Activated T-cell treated with anti-CD3 and anti-CD28 coated beads, Interleukin-2, amount 50 U/mL, for 4 hours (primary cell): ENCODE results near the gene NLRC4. TPM values are rescaled to one million over a fixed set of nuclear protein-coding genes. Genes with fewer than 3 reads are reported as not detected.

Source experiments
- ATAC-seq, 2 donors: fragments of 200-7000 bp; cut with Tn5 transposase; one replicate each; pipeline ENCODE4 v1.10.0; 2021
- DNase-seq: peaks from one replicate; pipeline ENCODE4 v3.0.0-alpha.2; 2020
- H3K27me3 Mint-ChIP-seq: one replicate; pipeline ENCODE4 v1.8.0; 2021; ENCODE audit warnings: low read depth, mixed read lengths
- H3K36me3 Mint-ChIP-seq: one replicate; pipeline ENCODE4 v1.8.0; 2022; ENCODE audit warnings: mixed read lengths; ENCODE audit not compliant: insufficient read depth
- H3K4me1 Mint-ChIP-seq: one replicate; pipeline ENCODE4 v1.8.0; 2021; ENCODE audit warnings: low read depth, mixed read lengths
- H3K4me3 Mint-ChIP-seq: one replicate; pipeline ENCODE4 v1.8.0; 2021; ENCODE audit warnings: mild to moderate bottlenecking, moderate library complexity, mixed read lengths
- H3K9me3 Mint-ChIP-seq: one replicate; pipeline ENCODE4 v1.8.0; 2021; ENCODE audit warnings: mixed read lengths
- total RNA-seq, 3 donors: library from RNA; stranded (reverse); gene quantifications; one replicate each; pipeline ENCODE4 v1.2.1, GENCODE V29; 2021

The NLRC4 gene
- total RNA-seq, 3 donors from 2014 or later = not detected

DNA sequence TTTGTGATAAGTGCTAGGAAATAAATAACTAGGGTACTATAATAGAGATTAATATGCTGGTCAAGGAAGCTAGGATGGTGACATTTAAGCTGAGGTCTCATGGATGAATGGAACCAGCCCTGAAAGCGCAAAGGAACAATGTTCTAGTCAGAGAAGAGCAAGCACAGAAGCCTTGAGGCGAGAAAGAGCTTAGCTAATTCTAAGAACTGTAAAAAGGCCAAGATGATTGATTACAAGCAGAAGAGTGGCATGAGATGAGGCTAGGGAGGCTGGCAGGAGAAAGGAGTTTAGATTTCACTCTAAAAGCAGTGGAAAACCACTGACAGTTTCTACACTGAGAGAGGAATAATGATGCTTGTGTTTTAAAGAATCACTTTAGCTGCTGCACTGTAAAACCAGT is 9.6 kb upstream of the NLRC4 start:
- DNase-seq = no peak
- Mint-ChIP-seq H3K27me3 (peaks cover 3% of the 10 kb centered on the region), H3K36me3 (no peaks in the 10 kb centered on the region), H3K9me3 (no peaks in the 10 kb centered on the region), H3K4me3 (no peak overlapping the region), H3K4me1 (peaks cover 13% of the 10 kb centered on the region)
- no peak for ATAC-seq

DNA sequence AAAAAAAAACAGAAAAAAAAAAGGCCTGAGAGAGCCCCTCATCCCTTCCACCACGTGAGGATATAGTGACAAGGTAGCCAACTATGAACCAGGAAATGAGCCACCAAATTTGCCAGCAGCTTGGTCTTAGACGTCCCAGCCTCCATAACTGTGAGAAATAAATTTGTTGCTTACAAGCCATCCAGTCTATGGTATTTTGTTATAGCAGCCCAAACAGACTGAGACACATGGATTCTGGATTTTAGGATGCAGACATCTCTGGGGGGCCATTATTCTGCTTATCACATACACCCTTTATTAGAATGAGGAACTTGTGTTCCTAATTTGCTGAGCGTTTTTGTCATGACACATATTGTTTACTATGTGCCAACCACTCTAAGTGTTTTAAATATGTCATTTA is 7.6 kb upstream of the NLRC4 start:
- no peak for ATAC-seq
- H3K27me3 Mint-ChIP-seq = peaks cover 3% of the 10 kb centered on the region
- H3K4me3 Mint-ChIP-seq = no peak overlapping the region
- H3K36me3 Mint-ChIP-seq = no peaks in the 10 kb centered on the region
- peaks cover 4% of the 10 kb centered on the region for H3K4me1 Mint-ChIP-seq
- no peak for DNase-seq
- no peaks in the 10 kb centered on the region for H3K9me3 Mint-ChIP-seq

DNA sequence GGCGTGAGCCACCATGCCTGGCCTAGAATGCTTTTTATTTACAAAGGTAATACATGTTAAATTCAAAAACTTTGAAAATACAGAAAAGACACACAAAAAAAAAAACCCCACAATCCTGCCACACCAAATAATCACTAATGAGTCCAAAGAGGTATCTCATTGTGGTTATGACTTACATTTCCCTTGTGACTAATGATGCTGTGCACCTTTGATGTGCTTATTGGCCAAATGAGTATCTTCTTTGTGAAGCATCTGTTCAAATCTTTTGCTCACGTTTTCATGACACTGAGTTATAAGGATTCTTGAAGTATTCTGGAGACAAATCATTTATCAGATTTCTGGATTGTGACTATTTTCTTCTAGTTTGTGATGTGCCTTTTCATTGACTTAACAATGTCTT is 6.4 kb upstream of the NLRC4 start:
- Mint-ChIP-seq H3K4me1 (no peaks in the 10 kb centered on the region), H3K9me3 (no peaks in the 10 kb centered on the region), H3K36me3 (no peaks in the 10 kb centered on the region), H3K27me3 (peaks cover 3% of the 10 kb centered on the region), H3K4me3 (no peak overlapping the region)
- DNase-seq = no peak
- ATAC-seq = no peak

DNA sequence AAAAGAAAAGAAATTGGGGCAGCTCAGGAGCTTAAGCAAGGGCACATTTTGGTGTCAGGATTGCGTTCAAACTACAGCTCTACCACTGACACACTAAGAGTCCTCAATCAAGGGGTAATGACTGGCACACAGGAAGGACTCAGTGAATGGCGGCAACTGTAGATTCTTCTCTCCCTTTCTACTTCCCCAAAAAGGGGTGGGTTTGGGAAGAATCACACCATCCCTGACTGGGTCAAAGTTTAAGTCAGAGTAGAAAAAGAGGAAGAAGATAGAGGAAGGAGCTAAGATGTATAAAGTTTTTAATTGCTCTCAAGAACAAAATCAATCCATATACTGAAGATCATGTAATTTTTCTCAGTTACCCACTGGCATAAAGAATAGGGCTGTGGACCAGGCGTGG is 2.6 kb downstream of the NLRC4 start:
- no peak for ATAC-seq
- H3K36me3 Mint-ChIP-seq = no peaks in the 10 kb centered on the region

DNA sequence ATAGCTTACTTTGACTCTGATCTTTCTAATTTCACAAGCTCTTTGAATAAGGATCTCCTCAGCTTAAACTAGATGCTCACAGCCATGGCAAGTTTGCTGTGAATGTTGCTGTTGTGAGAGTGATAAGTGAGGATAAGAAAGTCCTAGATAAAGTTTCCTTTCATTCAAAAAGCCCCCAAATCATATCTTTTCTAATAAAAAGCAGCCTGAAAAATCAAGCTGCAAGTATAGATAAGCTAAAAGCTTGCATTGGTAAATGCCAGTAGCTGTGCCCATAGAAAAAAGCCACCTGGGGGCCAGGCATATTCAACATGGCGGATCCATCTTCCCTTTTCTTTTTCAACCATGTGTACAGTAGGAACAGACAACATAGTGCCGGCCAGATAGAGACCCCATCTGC is 4.3 kb downstream of the NLRC4 start:
- Mint-ChIP-seq H3K36me3 (no peaks in the 10 kb centered on the region), H3K4me1 (peaks cover 3% of the 10 kb centered on the region), H3K27me3 (peaks cover 2% of the 10 kb centered on the region), H3K9me3 (no peaks in the 10 kb centered on the region), H3K4me3 (no peak overlapping the region)
- ATAC-seq = no peak
- no peak for DNase-seq

More for the DNA sequence above, 2.6 kb downstream of the NLRC4 start:
- Mint-ChIP-seq H3K4me1 (peaks cover 3% of the 10 kb centered on the region), H3K4me3 (no peak overlapping the region), H3K9me3 (no peaks in the 10 kb centered on the region), H3K27me3 (peaks cover 2% of the 10 kb centered on the region)
- DNase-seq = no peak

DNA sequence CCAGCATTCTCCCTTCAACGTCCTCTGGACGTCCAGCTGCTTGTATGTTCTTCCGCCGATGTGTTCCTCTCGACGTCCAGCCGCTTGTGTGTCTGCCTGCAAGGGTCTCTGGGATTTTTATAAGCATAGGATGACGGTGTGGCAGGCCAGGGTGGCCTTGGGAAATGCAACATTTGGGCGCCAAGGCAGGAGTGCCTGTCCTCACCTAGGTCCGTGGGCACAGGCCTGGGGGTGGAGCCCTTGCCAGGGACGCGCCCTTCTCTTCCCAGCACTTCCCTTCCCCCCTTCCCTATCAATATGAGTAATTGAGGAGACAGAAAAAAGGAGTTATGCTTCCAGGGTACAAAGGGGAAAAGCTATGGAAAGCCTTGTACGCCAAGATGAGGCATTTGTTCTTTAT is 6.4 kb downstream of the NLRC4 start:
- no peak for DNase-seq
- no peak for ATAC-seq
- Mint-ChIP-seq H3K9me3 (no peaks in the 10 kb centered on the region), H3K4me3 (no peak overlapping the region), H3K27me3 (peaks cover 2% of the 10 kb centered on the region), H3K36me3 (no peaks in the 10 kb centered on the region), H3K4me1 (no peaks in the 10 kb centered on the region)

GRCh38 chr2:32250290-32250689 is 14.4 kb downstream of the NLRC4 start:
- Mint-ChIP-seq H3K9me3 (no peaks in the 10 kb centered on the region), H3K4me3 (no peak overlapping the region), H3K36me3 (no peaks in the 10 kb centered on the region), H3K4me1 (no peaks in the 10 kb centered on the region), H3K27me3 (no peaks in the 10 kb centered on the region)
- no peak for ATAC-seq
- DNase-seq = no peak

DNA sequence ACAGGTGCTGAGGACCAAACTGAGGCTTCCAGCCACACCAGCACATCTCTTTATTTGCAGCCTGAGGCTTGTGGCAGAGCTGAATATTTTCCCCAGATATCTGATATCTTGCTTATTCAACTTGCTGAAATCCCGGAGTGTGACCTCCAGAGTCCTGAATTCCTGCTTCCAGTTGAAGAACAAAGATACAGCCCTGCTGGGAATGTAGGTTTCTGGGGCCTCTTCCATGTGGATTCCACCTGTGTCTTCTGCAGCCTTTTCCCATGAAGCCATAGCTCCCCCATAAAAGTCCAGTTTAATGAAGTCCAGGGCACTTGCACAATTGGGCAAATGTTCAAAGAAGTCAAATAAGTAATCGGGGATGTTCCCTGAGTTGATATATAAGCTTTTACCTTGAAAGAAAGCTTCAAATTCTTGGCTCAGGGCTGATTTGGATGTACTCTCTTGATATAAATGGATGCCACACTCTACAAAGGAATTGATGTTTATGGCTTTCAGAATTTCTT is 14.9 kb downstream of the NLRC4 start:
- no peak for ATAC-seq
- no peaks in the 10 kb centered on the region for H3K4me1 Mint-ChIP-seq
- H3K9me3 Mint-ChIP-seq = no peaks in the 10 kb centered on the region
- H3K36me3 Mint-ChIP-seq = no peaks in the 10 kb centered on the region
- no peaks in the 10 kb centered on the region for H3K27me3 Mint-ChIP-seq
- DNase-seq = no peak
- no peak overlapping the region for H3K4me3 Mint-ChIP-seq

DNA sequence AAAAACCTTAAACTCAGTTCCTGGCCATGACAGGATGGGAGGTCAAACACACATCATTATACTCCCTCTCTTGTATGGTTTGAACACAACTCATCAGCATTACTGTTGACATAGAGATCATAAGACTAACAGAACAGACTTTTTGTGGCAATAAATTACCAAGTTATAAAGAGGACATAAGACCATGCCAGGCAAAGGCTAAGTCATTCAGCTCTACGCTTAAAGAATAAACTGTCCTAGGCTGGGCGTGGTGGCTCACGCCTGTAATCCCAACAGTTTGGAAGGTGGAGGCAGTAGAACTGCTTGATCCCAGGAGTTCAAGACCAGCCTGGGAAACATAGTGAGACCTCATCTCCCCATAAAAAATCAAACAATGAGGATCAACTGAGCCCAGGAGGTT is 16.4 kb downstream of the NLRC4 start:
- ATAC-seq = no peak
- H3K27me3 Mint-ChIP-seq = no peaks in the 10 kb centered on the region
- H3K4me3 Mint-ChIP-seq = no peak overlapping the region
- DNase-seq = no peak
- H3K36me3 Mint-ChIP-seq = no peaks in the 10 kb centered on the region
- no peaks in the 10 kb centered on the region for H3K4me1 Mint-ChIP-seq
- H3K9me3 Mint-ChIP-seq = no peaks in the 10 kb centered on the region

DNA sequence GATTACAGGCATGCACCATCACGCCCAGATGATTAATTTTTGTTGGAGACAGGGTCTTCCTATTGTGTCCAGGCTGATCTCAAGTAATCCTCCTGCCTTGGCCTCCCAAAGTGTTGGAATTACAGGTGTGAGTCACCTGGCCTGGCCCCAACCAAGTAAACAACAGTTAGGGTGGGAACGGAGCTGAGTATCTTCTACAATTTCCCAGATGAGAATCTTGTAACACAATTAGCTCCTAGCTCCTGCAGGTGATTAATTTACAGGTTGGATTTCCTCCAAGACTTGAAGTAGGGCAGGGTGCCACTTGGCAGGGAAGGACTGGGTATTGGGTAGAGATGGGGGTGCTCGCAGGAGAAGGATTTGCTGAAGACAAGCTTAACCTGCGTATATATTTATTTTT is 17.8 kb downstream of the NLRC4 start:
- H3K36me3 Mint-ChIP-seq = no peaks in the 10 kb centered on the region
- H3K27me3 Mint-ChIP-seq = no peaks in the 10 kb centered on the region
- H3K9me3 Mint-ChIP-seq = no peaks in the 10 kb centered on the region
- DNase-seq = no peak
- no peak overlapping the region for H3K4me3 Mint-ChIP-seq
- ATAC-seq = no peak
- no peaks in the 10 kb centered on the region for H3K4me1 Mint-ChIP-seq

- H3K4me1 Mint-ChIP-seq = no peaks in the 10 kb centered on the region
These were observed 22.4 kb downstream of the NLRC4 start for GRCh38 chr2:32242331-32242730.

DNA sequence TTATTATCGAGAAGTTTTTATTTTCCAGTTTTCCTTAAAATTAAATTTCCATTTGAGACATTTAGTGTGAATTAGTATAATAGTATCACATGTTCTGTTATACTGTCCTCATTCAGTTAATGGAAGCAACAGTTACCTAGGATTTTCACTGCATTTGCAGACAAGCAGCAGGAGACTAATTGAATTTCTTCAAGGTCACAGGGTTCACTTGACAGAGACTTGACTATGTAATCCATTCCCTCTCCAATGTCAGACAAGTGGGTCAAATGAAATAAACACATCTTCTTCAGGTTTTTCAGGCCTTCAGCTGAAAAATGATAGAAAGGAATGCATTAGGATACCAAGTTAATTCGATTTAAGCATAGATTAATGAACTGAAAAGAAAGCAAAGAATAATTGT is 26.7 kb downstream of the NLRC4 start:
- no peak for DNase-seq
- no peak for ATAC-seq
- Mint-ChIP-seq H3K4me3 (no peak overlapping the region), H3K36me3 (peaks cover 10% of the 10 kb centered on the region), H3K9me3 (no peaks in the 10 kb centered on the region), H3K27me3 (no peaks in the 10 kb centered on the region), H3K4me1 (no peaks in the 10 kb centered on the region)

More at GRCh38 chr2:32242331-32242730, 22.4 kb downstream of the NLRC4 start:
- Mint-ChIP-seq H3K36me3 (peaks cover 5% of the 10 kb centered on the region), H3K27me3 (no peaks in the 10 kb centered on the region), H3K9me3 (no peaks in the 10 kb centered on the region), H3K4me3 (no peak overlapping the region)
- no peak for ATAC-seq
- DNase-seq = no peak

- H3K4me3 Mint-ChIP-seq = no peak overlapping the region
- ATAC-seq (no peak), DNase-seq (no peak)
- no peaks in the 10 kb centered on the region for H3K4me1 Mint-ChIP-seq
- H3K27me3 Mint-ChIP-seq = no peaks in the 10 kb centered on the region
- H3K9me3 Mint-ChIP-seq = no peaks in the 10 kb centered on the region
- peaks cover 13% of the 10 kb centered on the region for H3K36me3 Mint-ChIP-seq
These were observed 27.2 kb downstream of the NLRC4 start for GRCh38 chr2:32237488-32237887.

GRCh38 chr2:32235315-32235714 is 29.4 kb downstream of the NLRC4 start:
- Mint-ChIP-seq H3K9me3 (no peaks in the 10 kb centered on the region), H3K27me3 (no peaks in the 10 kb centered on the region), H3K4me1 (no peaks in the 10 kb centered on the region), H3K4me3 (no peak overlapping the region), H3K36me3 (peaks cover 18% of the 10 kb centered on the region)
- ATAC-seq (no peak), DNase-seq (no peak)

GRCh38 chr2:32231959-32232358 is 32.7 kb downstream of the NLRC4 start:
- no peak overlapping the region for H3K4me3 Mint-ChIP-seq
- no peaks in the 10 kb centered on the region for H3K4me1 Mint-ChIP-seq
- no peaks in the 10 kb centered on the region for H3K9me3 Mint-ChIP-seq
- ATAC-seq (no peak), DNase-seq (no peak)
- H3K36me3 Mint-ChIP-seq = peaks cover 12% of the 10 kb centered on the region
- no peaks in the 10 kb centered on the region for H3K27me3 Mint-ChIP-seq

DNA sequence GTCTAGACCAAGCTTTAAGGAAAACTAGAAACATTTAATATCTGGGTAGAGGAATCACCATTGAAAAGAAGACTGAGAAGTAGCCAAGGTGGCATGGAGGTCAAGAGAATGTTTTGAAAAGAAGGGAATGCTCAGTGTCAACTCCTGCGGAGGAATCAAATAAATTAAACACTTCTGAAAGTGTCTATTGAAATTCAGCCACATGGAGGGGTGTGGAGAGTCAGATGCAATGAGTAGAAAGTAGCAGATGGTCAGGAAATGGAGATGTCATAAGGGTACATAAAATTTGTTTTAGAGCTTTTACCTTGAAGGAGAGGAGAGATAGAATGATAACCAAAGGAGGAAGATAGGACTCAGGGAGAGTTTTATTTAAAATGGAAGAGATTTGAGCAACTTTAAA is 35.1 kb downstream of the NLRC4 start:
- no peak for DNase-seq
- no peaks in the 10 kb centered on the region for H3K9me3 Mint-ChIP-seq
- no peaks in the 10 kb centered on the region for H3K4me1 Mint-ChIP-seq
- H3K27me3 Mint-ChIP-seq = no peaks in the 10 kb centered on the region
- ATAC-seq = no peak
- H3K4me3 Mint-ChIP-seq = no peak overlapping the region
- H3K36me3 Mint-ChIP-seq = peaks cover 13% of the 10 kb centered on the region
